ENCODE results near the gene HAPLN1. TPM values are rescaled to one million over a fixed set of nuclear protein-coding genes. Genes with fewer than 3 reads are reported as not detected.

The HAPLN1 gene
- polyA plus RNA-seq, 1 donor from 2014 or later: 0.10 TPM

DNA sequence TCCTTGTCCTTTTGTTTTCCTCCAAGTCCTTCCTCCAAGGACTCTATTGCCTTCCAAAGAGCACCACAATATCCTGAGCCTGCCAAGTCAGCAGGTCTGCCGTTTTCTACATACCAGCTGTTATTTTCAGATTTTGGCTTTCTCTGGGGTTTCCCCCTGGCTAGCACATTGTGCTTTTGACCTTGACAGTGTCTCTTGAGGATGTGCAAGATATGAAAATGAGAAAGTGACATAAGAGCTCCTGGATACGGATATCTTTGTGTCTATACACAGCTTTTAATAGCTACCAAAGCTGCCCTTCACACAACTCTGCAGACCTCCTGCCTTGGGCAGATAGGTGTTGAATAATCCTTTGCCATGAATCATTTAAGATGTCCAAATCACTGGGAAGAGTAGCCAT lies 67.0 kb downstream of the HAPLN1 start:
- no peaks in the 10 kb centered on the region for H3K9me3 ChIP-seq (ENCODE audit: low read length)
- H3K9me2 ChIP-seq (ENCODE audit: insufficient read depth, low read length): no peaks in the 10 kb centered on the region
- H3K79me2 ChIP-seq (replicated peaks; ENCODE audit: insufficient read depth, low read length): no peaks in the 10 kb centered on the region
- no peak overlapping the region for H3K4me3 ChIP-seq (ENCODE audit: low read length)
- no peaks in the 10 kb centered on the region for H3K36me3 ChIP-seq (ENCODE audit: insufficient read depth, low read length)
- TF ChIP-seq POLR2AphosphoS5 (IDR thresholded peaks at IDR 0.05): no peak
- TF ChIP-seq EP300 (conservative IDR thresholded peaks at IDR 0.05; ENCODE audit: poor library complexity, severe bottlenecking): no peak
- no peak for TF ChIP-seq SMC3 (conservative IDR thresholded peaks at IDR 0.05; ENCODE audit: poor library complexity)
- no peak for TF ChIP-seq REST (IDR thresholded peaks at IDR 0.05; ENCODE audit: borderline replicate concordance)
- TF ChIP-seq, protein P1, sequence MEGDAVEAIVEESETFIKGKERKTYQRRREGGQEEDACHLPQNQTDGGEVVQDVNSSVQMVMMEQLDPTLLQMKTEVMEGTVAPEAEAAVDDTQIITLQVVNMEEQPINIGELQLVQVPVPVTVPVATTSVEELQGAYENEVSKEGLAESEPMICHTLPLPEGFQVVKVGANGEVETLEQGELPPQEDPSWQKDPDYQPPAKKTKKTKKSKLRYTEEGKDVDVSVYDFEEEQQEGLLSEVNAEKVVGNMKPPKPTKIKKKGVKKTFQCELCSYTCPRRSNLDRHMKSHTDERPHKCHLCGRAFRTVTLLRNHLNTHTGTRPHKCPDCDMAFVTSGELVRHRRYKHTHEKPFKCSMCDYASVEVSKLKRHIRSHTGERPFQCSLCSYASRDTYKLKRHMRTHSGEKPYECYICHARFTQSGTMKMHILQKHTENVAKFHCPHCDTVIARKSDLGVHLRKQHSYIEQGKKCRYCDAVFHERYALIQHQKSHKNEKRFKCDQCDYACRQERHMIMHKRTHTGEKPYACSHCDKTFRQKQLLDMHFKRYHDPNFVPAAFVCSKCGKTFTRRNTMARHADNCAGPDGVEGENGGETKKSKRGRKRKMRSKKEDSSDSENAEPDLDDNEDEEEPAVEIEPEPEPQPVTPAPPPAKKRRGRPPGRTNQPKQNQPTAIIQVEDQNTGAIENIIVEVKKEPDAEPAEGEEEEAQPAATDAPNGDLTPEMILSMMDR (IDR thresholded peaks at IDR 0.05; ENCODE audit: poor library complexity, severe bottlenecking): no peak
- TF ChIP-seq TAF1 (IDR thresholded peaks at IDR 0.05; ENCODE audit: low read depth): no peak
- no peak for TF ChIP-seq EZH2 (IDR thresholded peaks at IDR 0.05; ENCODE audit: borderline replicate concordance, insufficient read depth, low read length, poor library complexity, severe bottlenecking)
- no peak for TF ChIP-seq RAD21 (conservative IDR thresholded peaks at IDR 0.05)
- no peak for TF ChIP-seq MXI1 (conservative IDR thresholded peaks at IDR 0.05; ENCODE audit: poor library complexity, severe bottlenecking)
- no peak overlapping the region for H3K4me2 ChIP-seq (ENCODE audit: low read length)
- H3K27me3 ChIP-seq (ENCODE audit: insufficient read depth, low read depth, low read length): no peaks in the 10 kb centered on the region
- no peaks in the 10 kb centered on the region for H3F3A ChIP-seq (ENCODE audit: insufficient read depth, low read length, poor library complexity, severe bottlenecking)
- H3K9ac ChIP-seq (ENCODE audit: low read length): no peak overlapping the region
- no peak overlapping the region for H2AFZ ChIP-seq (ENCODE audit: low read depth, low read length)
- no peaks in the 10 kb centered on the region for H4K20me1 ChIP-seq (ENCODE audit: insufficient read depth)
- H3K27ac ChIP-seq (ENCODE audit: low read length): no peak overlapping the region

DNA sequence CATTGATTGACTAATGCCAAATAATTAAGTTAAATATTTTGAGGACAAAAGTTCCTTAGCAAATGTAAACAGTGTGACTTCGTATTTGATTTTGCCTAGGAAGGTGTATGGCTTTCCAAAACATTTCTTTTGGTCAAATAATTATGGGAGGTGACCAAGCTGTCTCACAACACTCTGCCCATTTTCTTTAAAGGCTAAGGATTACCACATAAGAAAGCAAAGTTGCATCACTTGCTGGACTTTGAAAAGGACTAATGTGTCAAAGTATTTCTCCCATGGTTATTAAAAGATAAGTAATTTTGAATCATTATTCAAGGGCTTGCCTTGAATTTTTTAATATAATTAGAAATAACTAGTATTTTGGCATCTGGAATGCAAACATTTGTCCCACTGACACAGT lies 74.7 kb downstream of the HAPLN1 start:
- Histone ChIP-seq H3K4me3 (ENCODE audit: low read length) (no peak overlapping the region), H3K27me3 (ENCODE audit: insufficient read depth, low read depth, low read length) (no peaks in the 10 kb centered on the region), H4K20me1 (ENCODE audit: insufficient read depth) (no peaks in the 10 kb centered on the region), H3K9me2 (ENCODE audit: insufficient read depth, low read length) (no peaks in the 10 kb centered on the region), H3K9me3 (ENCODE audit: low read length) (no peaks in the 10 kb centered on the region), H2AFZ (ENCODE audit: low read depth, low read length) (no peak overlapping the region), H3K9ac (ENCODE audit: low read length) (no peak overlapping the region), H3K27ac (ENCODE audit: low read length) (no peak overlapping the region), H3K36me3 (ENCODE audit: insufficient read depth, low read length) (no peaks in the 10 kb centered on the region), H3F3A (ENCODE audit: insufficient read depth, low read length, poor library complexity, severe bottlenecking) (no peaks in the 10 kb centered on the region), H3K4me2 (ENCODE audit: low read length) (no peak overlapping the region), H3K79me2 (replicated peaks; ENCODE audit: insufficient read depth, low read length) (no peaks in the 10 kb centered on the region)
- TF ChIP-seq POLR2AphosphoS5 (IDR thresholded peaks at IDR 0.05) (no peak), REST (IDR thresholded peaks at IDR 0.05; ENCODE audit: borderline replicate concordance) (no peak), EP300 (conservative IDR thresholded peaks at IDR 0.05; ENCODE audit: poor library complexity, severe bottlenecking) (no peak), RAD21 (conservative IDR thresholded peaks at IDR 0.05) (no peak), EZH2 (IDR thresholded peaks at IDR 0.05; ENCODE audit: borderline replicate concordance, insufficient read depth, low read length, poor library complexity, severe bottlenecking) (no peak), TAF1 (IDR thresholded peaks at IDR 0.05; ENCODE audit: low read depth) (no peak), MXI1 (conservative IDR thresholded peaks at IDR 0.05; ENCODE audit: poor library complexity, severe bottlenecking) (no peak), SMC3 (conservative IDR thresholded peaks at IDR 0.05; ENCODE audit: poor library complexity) (no peak)
- TF ChIP-seq, protein P1 (IDR thresholded peaks at IDR 0.05; ENCODE audit: poor library complexity, severe bottlenecking): no peak

Measured in neural cell (in vitro differentiated cells).